Measurements from ENCODE around the gene OR52B2. TPM values are rescaled to one million over a fixed set of nuclear protein-coding genes. Genes with fewer than 3 reads are reported as not detected.

Gene OR52B2
- total RNA-seq, 1 donor from 2014 or later: not detected

- Histone ChIP-seq H3K27me3 (no peaks in the 10 kb centered on the region), H3K4me1 (no peaks in the 10 kb centered on the region), H3K9me3 (no peaks in the 10 kb centered on the region), H3K36me3 (no peaks in the 10 kb centered on the region), H3K4me3 (no peak overlapping the region), H3K27ac (no peak overlapping the region)
- intact Hi-C loops (cut with DNase I): no loop called here
- DNase-seq (ENCODE audit: extremely low spot score in 2 of 2): no peak
- TF ChIP-seq, protein P1, sequence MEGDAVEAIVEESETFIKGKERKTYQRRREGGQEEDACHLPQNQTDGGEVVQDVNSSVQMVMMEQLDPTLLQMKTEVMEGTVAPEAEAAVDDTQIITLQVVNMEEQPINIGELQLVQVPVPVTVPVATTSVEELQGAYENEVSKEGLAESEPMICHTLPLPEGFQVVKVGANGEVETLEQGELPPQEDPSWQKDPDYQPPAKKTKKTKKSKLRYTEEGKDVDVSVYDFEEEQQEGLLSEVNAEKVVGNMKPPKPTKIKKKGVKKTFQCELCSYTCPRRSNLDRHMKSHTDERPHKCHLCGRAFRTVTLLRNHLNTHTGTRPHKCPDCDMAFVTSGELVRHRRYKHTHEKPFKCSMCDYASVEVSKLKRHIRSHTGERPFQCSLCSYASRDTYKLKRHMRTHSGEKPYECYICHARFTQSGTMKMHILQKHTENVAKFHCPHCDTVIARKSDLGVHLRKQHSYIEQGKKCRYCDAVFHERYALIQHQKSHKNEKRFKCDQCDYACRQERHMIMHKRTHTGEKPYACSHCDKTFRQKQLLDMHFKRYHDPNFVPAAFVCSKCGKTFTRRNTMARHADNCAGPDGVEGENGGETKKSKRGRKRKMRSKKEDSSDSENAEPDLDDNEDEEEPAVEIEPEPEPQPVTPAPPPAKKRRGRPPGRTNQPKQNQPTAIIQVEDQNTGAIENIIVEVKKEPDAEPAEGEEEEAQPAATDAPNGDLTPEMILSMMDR (IDR thresholded peaks at IDR 0.05): no peak
- TF ChIP-seq POLR2A (IDR thresholded peaks at IDR 0.05) (no peak), POLR2AphosphoS5 (IDR thresholded peaks at IDR 0.05; ENCODE audit: insufficient read depth in 1 of 2, low read depth in 1 of 2) (no peak)
These were observed 45.9 kb downstream of the OR52B2 start for GRCh38 chr11:6124245-6124644.

Other genes starting within 250 kb of the OR52B2 start
- gene OR56A3, start 228.1 kb downstream of the OR52B2 start, total RNA-seq: not detected
- gene OR56A5, start 201.8 kb downstream of the OR52B2 start, total RNA-seq: not detected
- gene OR52L1, start 183.3 kb downstream of the OR52B2 start, total RNA-seq: not detected
- gene OR56A4, start 163.4 kb downstream of the OR52B2 start, total RNA-seq: not detected
- gene OR56A1, start 139.6 kb downstream of the OR52B2 start, total RNA-seq: not detected
- not detected for gene OR56B4, start 62.6 kb downstream of the OR52B2 start, total RNA-seq
- not detected for gene OR52W1, start 28.9 kb upstream of the OR52B2 start, total RNA-seq
- not detected for gene C11orf42, start 35.2 kb upstream of the OR52B2 start, total RNA-seq
- 65.1 TPM for gene FHIP1B, start 64.3 kb upstream of the OR52B2 start, total RNA-seq
- gene CNGA4, start 68.8 kb upstream of the OR52B2 start, total RNA-seq: not detected
- gene CCKBR, start 89.5 kb upstream of the OR52B2 start, total RNA-seq: not detected
- gene CAVIN3, start 150.2 kb upstream of the OR52B2 start, total RNA-seq: 156 TPM
- 23.1 TPM for gene SMPD1, start 220.1 kb upstream of the OR52B2 start, total RNA-seq
- 59.7 TPM for gene APBB1, start 248.8 kb upstream of the OR52B2 start, total RNA-seq

All from vagina (tissue), 2 donors.